D721Med (cell line): Measurements from ENCODE around the gene FAM20C.
"Not testable (repeated sequence)": the region's sequence is repeated elsewhere in the genome, so short reads cannot be mapped to it uniquely, and the experiment has no call there.

Source experiments
- DNase-seq: peaks from one replicate; pipeline ENCODE4 v3.0.0; 2011; ENCODE audit warnings: low spot score; ENCODE audit not compliant: insufficient read length
- FAIRE-seq: peaks from 2 replicates; lab custom pipeline; 2011; peaks lifted over from hg19 to GRCh38; lab: Jason Lieb, UNC
- TF ChIP-seq, protein P1 (sequence below): IDR thresholded peaks from 2 replicates; pipeline ENCODE4 v1.5.1; 2012; ENCODE audit warnings: mild to moderate bottlenecking, control low read depth; ENCODE audit not compliant: insufficient read depth; ENCODE audit errors: missing control alignments

The FAM20C gene

DNA sequence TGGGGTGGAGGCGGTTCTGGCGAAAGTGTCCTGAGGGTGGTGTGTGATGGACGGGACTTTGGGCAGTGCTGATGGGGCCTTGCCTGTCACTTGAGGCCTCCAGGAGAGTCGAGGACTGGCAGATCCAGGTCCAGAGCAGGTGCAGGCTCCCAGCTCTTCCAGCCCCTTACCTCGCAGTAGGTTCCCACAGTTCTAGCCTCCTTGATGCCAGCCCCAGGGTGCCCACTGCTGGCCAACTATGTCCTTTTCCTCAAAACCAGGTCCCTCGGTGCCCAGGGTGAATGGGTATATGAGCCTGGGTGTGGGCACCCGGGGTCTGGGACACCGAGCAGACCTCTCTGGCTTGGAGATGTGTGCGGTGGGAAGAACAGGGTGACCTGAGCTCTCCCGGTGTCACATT lies 8.3 kb downstream of the FAM20C start:
- TF ChIP-seq, protein P1, sequence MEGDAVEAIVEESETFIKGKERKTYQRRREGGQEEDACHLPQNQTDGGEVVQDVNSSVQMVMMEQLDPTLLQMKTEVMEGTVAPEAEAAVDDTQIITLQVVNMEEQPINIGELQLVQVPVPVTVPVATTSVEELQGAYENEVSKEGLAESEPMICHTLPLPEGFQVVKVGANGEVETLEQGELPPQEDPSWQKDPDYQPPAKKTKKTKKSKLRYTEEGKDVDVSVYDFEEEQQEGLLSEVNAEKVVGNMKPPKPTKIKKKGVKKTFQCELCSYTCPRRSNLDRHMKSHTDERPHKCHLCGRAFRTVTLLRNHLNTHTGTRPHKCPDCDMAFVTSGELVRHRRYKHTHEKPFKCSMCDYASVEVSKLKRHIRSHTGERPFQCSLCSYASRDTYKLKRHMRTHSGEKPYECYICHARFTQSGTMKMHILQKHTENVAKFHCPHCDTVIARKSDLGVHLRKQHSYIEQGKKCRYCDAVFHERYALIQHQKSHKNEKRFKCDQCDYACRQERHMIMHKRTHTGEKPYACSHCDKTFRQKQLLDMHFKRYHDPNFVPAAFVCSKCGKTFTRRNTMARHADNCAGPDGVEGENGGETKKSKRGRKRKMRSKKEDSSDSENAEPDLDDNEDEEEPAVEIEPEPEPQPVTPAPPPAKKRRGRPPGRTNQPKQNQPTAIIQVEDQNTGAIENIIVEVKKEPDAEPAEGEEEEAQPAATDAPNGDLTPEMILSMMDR = no peak
- FAIRE-seq (no peak), DNase-seq (no peak)

DNA sequence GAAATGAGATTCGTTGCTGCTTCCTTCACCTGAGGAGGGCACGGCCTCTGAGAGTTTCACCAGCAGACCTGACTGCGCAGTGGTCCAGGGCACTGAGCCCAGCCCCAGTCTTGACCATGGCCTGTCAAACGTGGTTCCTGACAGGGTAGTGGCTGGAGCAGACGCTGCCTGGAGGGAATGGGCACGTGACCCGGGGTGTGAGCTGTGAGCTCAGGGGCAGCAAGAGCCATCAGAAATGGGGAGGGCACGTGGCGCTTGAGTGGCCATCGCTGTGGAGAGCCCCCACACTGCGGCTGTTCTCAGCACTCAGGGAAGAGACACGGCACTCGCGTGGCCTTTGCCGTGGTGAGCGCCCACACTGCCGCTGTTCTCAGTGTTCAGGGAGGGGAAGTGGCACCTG lies 12.0 kb downstream of the FAM20C start:
- TF ChIP-seq, protein P1 = no peak
- FAIRE-seq = no peak
- DNase-seq = no peak

DNA sequence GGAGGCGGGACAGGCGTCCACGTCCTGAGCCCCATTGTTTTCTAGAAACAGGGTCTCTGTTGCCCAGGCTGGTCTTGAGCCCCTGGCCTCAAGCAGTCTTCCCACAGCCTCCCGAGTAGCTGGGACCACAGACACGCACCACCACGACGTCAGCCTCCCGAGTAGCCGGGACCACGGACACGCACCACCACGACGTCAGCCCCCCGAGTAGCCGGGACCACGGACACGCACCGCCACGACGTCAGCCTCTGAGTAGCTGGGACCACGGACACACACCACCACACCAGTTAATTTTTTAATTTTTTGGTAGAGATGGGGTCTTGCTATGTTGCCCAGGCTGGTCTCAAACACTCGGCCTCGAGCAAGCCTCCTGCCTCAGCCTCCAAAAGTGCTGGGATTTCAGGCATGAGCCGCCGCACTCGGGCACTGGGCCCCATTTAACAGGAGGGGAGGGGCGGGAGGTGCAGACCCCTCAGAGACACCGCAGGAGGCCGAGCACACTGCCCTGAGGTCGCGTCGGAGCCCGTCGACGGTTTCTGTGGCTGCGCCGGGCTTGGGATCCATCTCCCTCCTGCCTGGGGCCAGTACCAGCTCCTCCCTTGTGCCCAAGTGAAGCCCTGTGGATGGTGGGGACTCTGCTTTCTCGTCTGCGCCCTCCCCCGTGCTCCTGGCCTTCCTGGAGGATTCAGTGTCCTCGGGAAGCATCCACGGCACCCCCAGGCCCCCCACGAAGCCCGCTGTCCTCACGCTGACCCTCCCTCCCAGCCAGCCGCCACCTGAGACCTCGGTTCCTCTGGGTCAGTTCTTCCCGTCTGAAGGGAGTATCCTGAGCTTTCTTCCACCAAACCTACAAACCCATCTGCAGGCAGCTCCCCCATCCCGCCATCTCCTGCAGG lies 13.0 kb downstream of the FAM20C start:
- FAIRE-seq (no peak), DNase-seq (no peak)
- TF ChIP-seq, protein P1 = no peak

DNA sequence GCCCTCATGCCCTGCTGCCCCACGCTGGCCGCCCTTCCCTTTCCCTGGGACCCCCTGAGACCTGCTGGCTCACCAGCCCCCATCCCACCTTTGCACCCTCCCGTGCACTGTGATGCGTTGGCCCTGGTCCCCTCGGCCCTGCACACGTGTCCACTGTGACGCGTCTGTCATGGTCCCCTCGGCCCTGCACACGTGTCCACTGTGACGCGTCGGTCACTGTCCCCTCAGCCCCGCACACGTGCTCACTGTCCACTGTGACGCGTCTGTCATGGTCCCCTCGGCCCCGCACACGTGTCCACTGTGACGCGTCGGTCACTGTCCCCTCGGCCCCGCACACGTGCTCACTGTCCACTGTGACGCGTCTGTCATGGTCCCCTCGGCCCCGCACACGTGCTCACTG lies 14.0 kb downstream of the FAM20C start:
- FAIRE-seq, DNase-seq: not testable (repeated sequence)

DNA sequence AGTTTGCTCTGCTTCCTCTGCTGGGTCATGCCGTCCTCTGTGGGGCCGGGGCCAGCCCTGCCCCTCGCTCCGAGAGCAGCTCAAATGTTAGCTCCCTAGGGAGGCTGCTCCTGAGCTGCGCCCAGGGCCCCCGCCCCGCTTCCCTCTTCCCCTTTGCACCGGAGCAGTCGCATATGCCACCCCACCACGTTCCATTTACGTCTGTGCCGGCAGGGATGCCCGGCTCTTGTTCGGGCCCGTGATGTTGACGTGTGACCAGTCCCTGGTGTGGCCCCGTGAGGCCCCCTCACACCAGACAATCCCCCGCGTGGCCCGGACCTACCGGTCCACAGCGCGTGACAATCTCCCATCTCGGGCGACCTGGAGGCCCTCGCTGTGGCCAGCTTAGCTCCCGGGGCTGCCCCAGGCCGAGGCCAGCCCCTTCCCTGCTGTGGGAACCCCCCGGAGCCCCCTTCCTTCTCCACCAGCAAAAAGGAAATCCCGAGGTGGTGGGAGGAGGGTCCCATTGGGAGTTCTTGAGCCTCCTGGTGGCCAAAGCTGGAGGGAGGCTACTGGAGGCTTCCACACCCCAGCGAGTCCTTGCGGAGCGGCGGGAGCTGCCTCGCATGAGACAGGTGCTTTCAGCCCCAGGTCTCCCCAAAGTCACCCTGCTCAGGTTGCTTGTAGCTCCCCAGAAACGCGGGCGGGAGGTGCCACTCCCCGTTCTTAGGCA lies 15.2 kb downstream of the FAM20C start:
- TF ChIP-seq, protein P1 = no peak
- DNase-seq = no peak
- FAIRE-seq = no peak

DNA sequence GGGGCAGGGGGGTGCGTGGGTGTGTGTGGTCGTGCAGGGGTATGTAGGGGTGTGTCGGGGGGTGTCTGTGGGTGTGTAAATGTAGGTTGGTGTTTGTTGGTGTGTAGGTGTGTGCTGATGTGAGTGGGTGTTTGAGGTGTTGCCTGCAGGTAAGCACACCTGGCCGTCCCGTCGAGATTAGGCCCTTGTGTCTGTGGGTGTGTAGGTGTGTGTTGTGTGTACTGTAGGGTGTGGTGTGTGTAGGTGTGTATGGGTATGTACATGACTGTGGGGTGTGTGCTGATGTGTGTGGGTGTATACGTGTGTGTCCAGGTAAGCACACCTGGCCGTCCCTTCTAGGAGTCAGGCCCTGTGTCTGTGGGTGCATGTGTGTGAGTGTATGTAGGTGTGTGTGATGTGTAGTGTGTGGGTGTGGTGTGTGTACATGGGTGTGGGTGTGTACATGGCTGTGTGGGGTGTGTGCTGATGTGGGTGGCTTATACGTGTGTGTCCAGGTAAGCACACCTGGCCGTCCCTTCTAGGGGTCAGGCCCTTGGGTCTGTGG lies 15.8 kb downstream of the FAM20C start:
- FAIRE-seq (no peak), DNase-seq (no peak)
- TF ChIP-seq, protein P1 = no peak

DNA sequence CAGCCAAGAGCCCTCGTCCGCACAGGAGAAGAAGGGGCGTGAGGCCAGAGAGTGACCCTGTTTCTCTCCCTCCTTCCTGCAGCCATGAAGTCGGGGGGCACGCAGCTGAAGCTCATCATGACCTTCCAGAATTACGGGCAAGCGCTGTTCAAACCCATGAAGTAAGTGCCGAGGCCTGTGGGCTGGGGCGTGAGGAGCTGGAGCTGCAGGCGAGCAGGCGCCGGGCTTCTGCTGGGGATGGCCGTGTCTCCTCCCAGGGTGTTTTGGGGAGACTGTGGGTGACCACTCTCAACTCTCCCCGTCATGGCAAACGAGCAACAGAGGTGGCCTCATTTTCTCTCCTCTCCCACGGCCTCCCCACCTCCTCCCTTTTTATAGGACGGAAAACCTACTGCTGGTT lies 16.4 kb downstream of the FAM20C start:
- FAIRE-seq (no peak), DNase-seq (no peak)
- TF ChIP-seq, protein P1 = no peak
